Measurements from ENCODE around the gene FNDC3B. TPM values are rescaled to one million over a fixed set of nuclear protein-coding genes. Genes with fewer than 3 reads are reported as not detected.

The FNDC3B gene
- total and polyA plus RNA-seq, 2 donors (not counting 1 experiment from before 2014, with no cell fraction given), result 1.2 to 9.2 TPM

DNA sequence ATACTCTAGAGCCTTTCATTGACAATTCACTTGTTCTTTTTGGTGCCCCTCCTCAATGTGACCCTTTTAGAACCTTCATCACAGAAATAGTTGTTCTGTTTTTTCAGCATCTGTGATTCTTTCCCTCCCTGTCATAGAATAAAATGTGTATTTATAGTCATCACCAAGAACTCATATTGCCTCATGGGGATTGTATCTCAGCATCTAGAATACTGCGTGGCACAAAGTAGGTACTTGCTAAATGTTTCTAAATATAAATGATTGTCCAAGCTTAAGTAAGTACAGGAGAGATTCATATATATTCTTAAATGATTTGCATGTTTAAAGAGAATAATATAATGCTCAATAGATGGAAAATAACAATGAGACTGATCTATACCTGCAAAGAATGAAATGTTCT lies 190.1 kb downstream of the FNDC3B start:
- Histone ChIP-seq H4K20me1 (ENCODE audit: control insufficient read depth, insufficient read depth, low read length, poor library complexity, severe bottlenecking) (no peaks in the 10 kb centered on the region), H3K9ac (ENCODE audit: low read length) (no peak overlapping the region), H2AFZ (ENCODE audit: insufficient read depth, low read depth, low read length, poor library complexity, severe bottlenecking) (no peak overlapping the region), H3K27me3 (replicated peaks in 1 of 4; ENCODE audit: control extremely low read depth in 1 of 4, control insufficient read depth in 3 of 4, insufficient read depth in 4 of 4, low read length in 3 of 4) (no peaks in the 10 kb centered on the region), H3K4me3 (ENCODE audit: control extremely low read depth in 1 of 5, extremely low read depth in 1 of 5, insufficient read depth in 1 of 5, low read depth in 2 of 5, low read length in 4 of 5) (no peak overlapping the region), H3K27ac (ENCODE audit: low read length in 2 of 2) (no peak overlapping the region), H3K36me3 (replicated peaks in 1 of 2; ENCODE audit: control extremely low read depth in 1 of 2, control insufficient read depth in 1 of 2, extremely low read depth in 1 of 2, insufficient read depth in 2 of 2, low read length in 1 of 2) (no peaks in the 10 kb centered on the region), H3K4me2 (replicated peaks; ENCODE audit: low read depth, low read length, poor library complexity, severe bottlenecking) (no peak overlapping the region), H3K9me3 (ENCODE audit: control extremely low read depth in 1 of 3, control insufficient read depth in 2 of 3, insufficient read depth in 1 of 3, low read length in 2 of 3) (no peaks in the 10 kb centered on the region), H3K4me1 (ENCODE audit: control insufficient read depth in 2 of 2, insufficient read depth in 2 of 2, low read length in 2 of 2) (no peaks in the 10 kb centered on the region), H3K79me2 (ENCODE audit: control insufficient read depth, insufficient read depth, low read length) (no peaks in the 10 kb centered on the region)
- no peaks in the 10 kb centered on the region for H3K27me3 Mint-ChIP-seq
- no peaks in the 10 kb centered on the region for H3K9me3 Mint-ChIP-seq (ENCODE audit: insufficient read depth)
- ChIA-PET CTCF (no interaction called here), POLR2A (no interaction called here)
- no peak for DNase-seq
- TF ChIP-seq EZH2 (IDR thresholded peaks at IDR 0.05; ENCODE audit: borderline replicate concordance, insufficient read depth, low read depth, low read length, poor library complexity, severe bottlenecking), result no peak
- TF ChIP-seq, protein P1, sequence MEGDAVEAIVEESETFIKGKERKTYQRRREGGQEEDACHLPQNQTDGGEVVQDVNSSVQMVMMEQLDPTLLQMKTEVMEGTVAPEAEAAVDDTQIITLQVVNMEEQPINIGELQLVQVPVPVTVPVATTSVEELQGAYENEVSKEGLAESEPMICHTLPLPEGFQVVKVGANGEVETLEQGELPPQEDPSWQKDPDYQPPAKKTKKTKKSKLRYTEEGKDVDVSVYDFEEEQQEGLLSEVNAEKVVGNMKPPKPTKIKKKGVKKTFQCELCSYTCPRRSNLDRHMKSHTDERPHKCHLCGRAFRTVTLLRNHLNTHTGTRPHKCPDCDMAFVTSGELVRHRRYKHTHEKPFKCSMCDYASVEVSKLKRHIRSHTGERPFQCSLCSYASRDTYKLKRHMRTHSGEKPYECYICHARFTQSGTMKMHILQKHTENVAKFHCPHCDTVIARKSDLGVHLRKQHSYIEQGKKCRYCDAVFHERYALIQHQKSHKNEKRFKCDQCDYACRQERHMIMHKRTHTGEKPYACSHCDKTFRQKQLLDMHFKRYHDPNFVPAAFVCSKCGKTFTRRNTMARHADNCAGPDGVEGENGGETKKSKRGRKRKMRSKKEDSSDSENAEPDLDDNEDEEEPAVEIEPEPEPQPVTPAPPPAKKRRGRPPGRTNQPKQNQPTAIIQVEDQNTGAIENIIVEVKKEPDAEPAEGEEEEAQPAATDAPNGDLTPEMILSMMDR (IDR thresholded peaks at IDR 0.05), result no peak
- no peaks in the 10 kb centered on the region for H3K4me1 Mint-ChIP-seq
- no peak for ATAC-seq (ENCODE audit: low read depth)
- intact Hi-C loops (cut with micrococcal nuclease), result no loop called here
- H3K27ac Mint-ChIP-seq, result no peak overlapping the region
- no peak overlapping the region for H3K4me3 Mint-ChIP-seq
- WGBS (ENCODE audit: insufficient coverage), result no CpG with 5 or more reads among the region's 1 CpG

DNA sequence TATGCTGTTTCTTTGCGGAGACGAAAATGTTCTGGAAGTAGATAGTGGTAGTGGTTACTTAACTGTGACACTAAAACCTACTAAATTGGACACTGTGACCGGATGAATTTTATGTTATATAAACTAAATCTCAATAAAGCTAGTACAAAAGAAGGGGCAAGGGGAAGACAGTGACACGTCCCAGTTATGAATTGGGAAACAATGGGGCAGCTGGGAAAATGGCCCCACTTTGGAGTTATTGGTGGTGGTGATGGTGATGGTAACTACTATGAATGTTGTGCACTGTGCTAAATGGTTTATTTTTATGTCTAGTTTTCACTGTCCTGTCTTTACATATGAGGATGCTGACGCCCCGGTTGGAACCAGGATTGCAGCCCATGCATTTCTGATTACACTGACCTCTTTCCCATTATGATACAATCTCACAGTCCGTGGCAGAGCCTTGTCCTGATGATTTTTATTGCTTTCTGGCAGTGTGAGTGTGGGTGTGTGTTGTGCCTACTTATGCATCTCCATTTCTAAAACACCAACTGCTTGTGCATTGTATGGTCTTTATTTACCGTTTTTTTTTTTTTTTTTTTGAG lies 192.0 kb downstream of the FNDC3B start:
- ChIA-PET CTCF (no interaction called here), POLR2A (no interaction called here)
- Histone ChIP-seq H3K4me2 (replicated peaks; ENCODE audit: low read depth, low read length, poor library complexity, severe bottlenecking) (no peak overlapping the region), H2AFZ (ENCODE audit: insufficient read depth, low read depth, low read length, poor library complexity, severe bottlenecking) (no peak overlapping the region), H3K4me3 (ENCODE audit: control extremely low read depth in 1 of 5, extremely low read depth in 1 of 5, insufficient read depth in 1 of 5, low read depth in 2 of 5, low read length in 4 of 5) (no peak overlapping the region), H3K9me3 (ENCODE audit: control extremely low read depth in 1 of 3, control insufficient read depth in 2 of 3, insufficient read depth in 1 of 3, low read length in 2 of 3) (no peaks in the 10 kb centered on the region), H3K27ac (ENCODE audit: low read length in 2 of 2) (no peak overlapping the region), H3K36me3 (replicated peaks in 1 of 2; ENCODE audit: control extremely low read depth in 1 of 2, control insufficient read depth in 1 of 2, extremely low read depth in 1 of 2, insufficient read depth in 2 of 2, low read length in 1 of 2) (no peaks in the 10 kb centered on the region), H3K9ac (ENCODE audit: low read length) (no peak overlapping the region), H3K4me1 (ENCODE audit: control insufficient read depth in 2 of 2, insufficient read depth in 2 of 2, low read length in 2 of 2) (no peaks in the 10 kb centered on the region), H4K20me1 (ENCODE audit: control insufficient read depth, insufficient read depth, low read length, poor library complexity, severe bottlenecking) (no peaks in the 10 kb centered on the region), H3K79me2 (ENCODE audit: control insufficient read depth, insufficient read depth, low read length) (no peaks in the 10 kb centered on the region), H3K27me3 (replicated peaks in 1 of 4; ENCODE audit: control extremely low read depth in 1 of 4, control insufficient read depth in 3 of 4, insufficient read depth in 4 of 4, low read length in 3 of 4) (no peaks in the 10 kb centered on the region)
- Mint-ChIP-seq H3K4me3 (no peak overlapping the region), H3K9me3 (ENCODE audit: insufficient read depth) (no peaks in the 10 kb centered on the region), H3K4me1 (no peaks in the 10 kb centered on the region), H3K27ac (no peak overlapping the region), H3K27me3 (no peaks in the 10 kb centered on the region)
- TF ChIP-seq, protein P1 (IDR thresholded peaks at IDR 0.05), result no peak
- TF ChIP-seq EZH2 (IDR thresholded peaks at IDR 0.05; ENCODE audit: borderline replicate concordance, insufficient read depth, low read depth, low read length, poor library complexity, severe bottlenecking), result no peak
- WGBS (ENCODE audit: insufficient coverage), result 100% methylated on average over 1 of the region's 8 CpGs
- DNase-seq (no peak), ATAC-seq (ENCODE audit: low read depth) (no peak)
- intact Hi-C loops (cut with micrococcal nuclease), result no loop called here

Measured in B cell (primary cell).